Ascending aorta (tissue), 2 donors: ENCODE results near the gene BARHL2. TPM values are rescaled to one million over a fixed set of nuclear protein-coding genes. Genes with fewer than 3 reads are reported as not detected.

Experiments
- DNase-seq, 2 donors: peaks; one replicate each; pipeline ENCODE4 v3.0.0-alpha.2; 2019; ENCODE audit warnings: low spot score in 2 of 2
- H3K27ac ChIP-seq, 2 donors: fragments of 200-600 bp; sonication (generic); one replicate each; pipeline ENCODE4 v1.5.1; 2016 to 2017; ENCODE audit warnings: mild to moderate bottlenecking in 1 of 2
- H3K27me3 ChIP-seq: fragments of 200-600 bp; sonication (generic); one replicate; pipeline ENCODE4 v1.5.1; 2017
- H3K36me3 ChIP-seq, 2 donors: fragments of 200-600 bp; sonication (generic); one replicate each; pipeline ENCODE4 v1.5.1; 2016
- H3K4me1 ChIP-seq, 2 donors: fragments of 200-600 bp; sonication (generic); one replicate each; pipeline ENCODE4 v1.5.1; 2016 to 2017; ENCODE audit warnings: mild to moderate bottlenecking in 1 of 2
- H3K4me3 ChIP-seq, 2 donors: fragments of 200-600 bp; sonication (generic); one replicate each; pipeline ENCODE4 v1.5.1; 2016 to 2017; ENCODE audit warnings: mild to moderate bottlenecking in 1 of 2
- H3K9me3 ChIP-seq, 2 donors: fragments of 200-600 bp; sonication (generic); one replicate each; pipeline ENCODE4 v1.5.1; 2016
- CTCF ChIP-seq, 3 experiments: fragments of 200-600 bp in 2 of 3; fragments of 450-650 bp in 1 of 3; sonication (generic) in 2 of 3; IDR thresholded peaks; one replicate each; pipeline ENCODE4 v1.5.1; 2016 to 2019; ENCODE audit warnings: antibody characterized with exemption in 3 of 3, mild to moderate bottlenecking in 1 of 3, moderate library complexity in 1 of 3
- intact Hi-C: fragments of 100-400 bp; cut with DNase I; formaldehyde crosslinking; loops from one replicate; pipeline ENCODE4 v1.15.1; 2023
- total RNA-seq: library from RNA; depleted of rRNA; stranded (reverse); fragments of >200 nt; gene quantifications from one replicate; pipeline ENCODE4 v1.1.0, GENCODE V29; 2016

BARHL2 gene
- total RNA-seq, 1 donor from 2014 or later: not detected

DNA sequence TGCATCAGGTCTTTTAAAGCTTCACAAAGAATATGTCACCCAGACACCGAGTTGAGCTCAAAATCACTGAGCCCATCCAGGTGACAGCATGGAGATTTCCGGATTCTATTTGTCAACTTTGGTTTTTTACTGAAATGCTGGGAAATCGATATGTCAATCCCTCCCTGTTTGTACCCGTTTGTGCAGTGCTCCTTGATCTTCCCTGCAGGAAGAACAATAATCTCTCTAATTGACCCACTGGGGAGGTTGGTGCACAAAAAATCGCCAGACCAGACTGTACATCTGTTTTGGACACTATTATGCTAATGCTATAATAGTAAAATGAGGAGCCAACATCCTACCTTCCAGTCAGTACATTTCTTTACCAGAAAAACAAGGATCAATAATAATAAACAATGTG, 1.8 kb downstream of the BARHL2 start:
- DNase-seq: no peak
- H3K36me3 ChIP-seq: no peaks in the 10 kb centered on the region
- TF ChIP-seq CTCF (IDR thresholded peaks at IDR 0.05): no peak
- H3K4me3 ChIP-seq: no peak overlapping the region
- H3K4me1 ChIP-seq: peaks cover 5 to 20% of the 10 kb centered on the region in 2 donors
- H3K27ac ChIP-seq: no peak overlapping the region
- intact Hi-C loops: loop anchor here (5.0 kb wide), 1 partner anchor 137 kb away; no protein-coding TSS in a partner anchor
- H3K27me3 ChIP-seq: peaks cover 53% of the 10 kb centered on the region
- no peaks in the 10 kb centered on the region for H3K9me3 ChIP-seq

DNA sequence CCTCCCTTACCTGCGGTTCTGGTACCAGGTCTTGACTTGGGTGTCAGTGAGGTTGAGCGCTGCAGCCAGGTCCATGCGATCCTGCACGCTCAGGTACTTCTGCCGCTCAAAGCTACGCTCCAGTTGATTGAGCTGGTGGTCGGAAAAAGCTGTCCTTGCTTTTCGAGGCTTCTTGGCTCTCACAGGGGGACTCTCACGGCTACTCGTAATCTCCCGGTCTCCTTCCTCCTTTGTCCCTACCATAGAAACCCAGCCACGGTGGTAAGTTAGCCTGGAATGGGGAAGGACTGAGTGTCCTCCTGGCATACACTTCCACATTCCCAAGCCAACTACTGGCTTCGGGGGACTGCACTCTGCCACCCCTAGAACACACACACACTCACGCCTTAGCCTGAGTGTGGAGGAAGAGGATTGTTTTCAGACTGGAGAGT, 2.6 kb downstream of the BARHL2 start:
- no peak for TF ChIP-seq CTCF (IDR thresholded peaks at IDR 0.05)
- no peak overlapping the region for H3K4me3 ChIP-seq
- no peaks in the 10 kb centered on the region for H3K9me3 ChIP-seq
- peaks cover 49% of the 10 kb centered on the region for H3K27me3 ChIP-seq
- H3K4me1 ChIP-seq: peaks cover 5 to 20% of the 10 kb centered on the region in 2 donors
- no peak for DNase-seq
- intact Hi-C loops: no loop called here
- no peaks in the 10 kb centered on the region for H3K36me3 ChIP-seq
- H3K27ac ChIP-seq: no peak overlapping the region

- Histone ChIP-seq H3K4me1 (peaks cover 5 to 20% of the 10 kb centered on the region in 2 donors), H3K4me3 (no peak overlapping the region), H3K36me3 (no peaks in the 10 kb centered on the region), H3K27me3 (peaks cover 47% of the 10 kb centered on the region), H3K9me3 (no peaks in the 10 kb centered on the region), H3K27ac (no peak overlapping the region)
- DNase-seq: no peak
- TF ChIP-seq CTCF (IDR thresholded peaks at IDR 0.05): no peak
- intact Hi-C loops: loop anchor here (2.0 kb wide), 1 partner anchor 15 kb away; no protein-coding TSS in a partner anchor
Measured at GRCh38 chr1:90713741-90714509, 3.2 kb downstream of the BARHL2 start.

- no peaks in the 10 kb centered on the region for H3K9me3 ChIP-seq
- H3K27ac ChIP-seq: no peak overlapping the region
- no peaks in the 10 kb centered on the region for H3K36me3 ChIP-seq
- intact Hi-C loops: loop anchor here (2.0 kb wide), 1 partner anchor 16 kb away; no protein-coding TSS in a partner anchor
- H3K4me3 ChIP-seq: no peak overlapping the region
- no peak for TF ChIP-seq CTCF (IDR thresholded peaks at IDR 0.05)
- peaks cover 5 to 14% of the 10 kb centered on the region in 2 donors for H3K4me1 ChIP-seq
- DNase-seq: no peak
- H3K27me3 ChIP-seq: peaks cover 40% of the 10 kb centered on the region
Measured at GRCh38 chr1:90712915-90713730, 4.0 kb downstream of the BARHL2 start.

- intact Hi-C loops: loop anchor here (2.0 kb wide), 1 partner anchor 16 kb away; no protein-coding TSS in a partner anchor
- no peak overlapping the region for H3K27ac ChIP-seq
- H3K27me3 ChIP-seq: peaks cover 37% of the 10 kb centered on the region
- no peak for DNase-seq
- H3K36me3 ChIP-seq: no peaks in the 10 kb centered on the region
- no peak for TF ChIP-seq CTCF (IDR thresholded peaks at IDR 0.05)
- no peak overlapping the region for H3K4me3 ChIP-seq
- H3K4me1 ChIP-seq: peaks cover 5 to 12% of the 10 kb centered on the region in 2 donors
- no peaks in the 10 kb centered on the region for H3K9me3 ChIP-seq
Measured at GRCh38 chr1:90712153-90712856, 4.8 kb downstream of the BARHL2 start.
